NCI-H82 treated with DMSO at 0.1 percent for 48 hours (cell line): Measurements from ENCODE around the gene CTDSPL2.
"Not testable (repeated sequence)": the region's sequence is repeated elsewhere in the genome, so short reads cannot be mapped to it uniquely, and the experiment has no call there.

Source experiments
- DNase-seq: peaks from one replicate; lab custom pipeline; 2025; ENCODE audit not compliant: unreplicated experiment; lab: John Stamatoyannopoulos, UW

The CTDSPL2 gene

GRCh38 chr15:44426975-44427755, at the start of gene CTDSPL2:
Gene CTDSPL2, plus strand, starts transcription at chr15:44427629. Its CDS starts 31,386 bp downstream, at chr15:44459015.
- peak; percentile 96 for DNase-seq

- DNase-seq: no peak
Measured at GRCh38 chr15:44381236-44381635, 46.2 kb upstream of the CTDSPL2 start.

DNA sequence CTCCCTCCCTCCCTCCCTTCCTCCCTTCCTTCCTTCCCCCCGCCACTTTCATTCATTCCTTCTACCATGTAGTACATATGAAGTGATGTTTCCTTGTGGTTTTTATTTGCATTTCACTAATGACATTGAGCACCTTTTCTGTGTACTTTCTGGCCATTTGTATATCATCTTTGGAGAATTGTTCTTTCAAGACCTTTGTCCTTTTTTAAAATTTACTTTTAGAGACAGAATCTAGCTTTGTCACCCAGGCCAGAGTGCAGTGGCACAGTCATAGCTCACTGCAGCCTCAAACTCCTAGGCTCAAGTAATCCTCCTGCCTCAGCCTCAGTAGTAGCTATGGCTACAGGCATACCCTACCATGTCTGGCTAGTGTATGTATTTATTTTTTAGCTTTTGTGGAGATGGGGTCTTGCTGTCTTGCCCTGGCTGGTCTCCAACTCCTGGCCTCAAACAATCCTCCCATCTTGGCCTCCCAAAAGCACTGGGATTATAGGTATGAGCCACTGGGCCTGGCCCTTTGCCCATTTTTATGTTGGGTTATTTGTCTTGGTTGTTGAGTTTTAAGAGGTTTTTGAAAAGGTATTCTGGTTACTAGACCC, 42.0 kb upstream of the CTDSPL2 start:
- no peak for DNase-seq

GRCh38 chr15:44394062-44394461, 33.4 kb upstream of the CTDSPL2 start:
- no peak for DNase-seq

GRCh38 chr15:44394562-44394961, 32.9 kb upstream of the CTDSPL2 start:
- no peak for DNase-seq

DNA sequence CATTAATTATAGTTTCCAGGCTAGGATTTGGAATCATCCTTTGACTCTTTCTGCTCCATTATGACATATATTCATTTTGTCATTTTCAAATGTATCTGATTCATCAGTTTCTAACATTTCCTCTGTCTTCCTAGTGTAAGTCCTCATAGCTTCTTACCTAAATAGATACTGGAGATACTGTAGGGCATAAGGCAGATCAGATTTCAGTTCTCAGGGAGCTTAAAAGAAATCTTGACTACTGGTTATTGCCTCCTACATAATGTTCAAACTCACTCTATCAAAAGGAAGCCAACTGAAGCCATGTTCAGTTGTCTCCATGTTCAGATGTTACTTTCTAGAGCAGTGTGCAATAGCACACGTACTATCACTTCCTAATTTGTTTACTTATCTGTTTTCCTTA, 29.6 kb upstream of the CTDSPL2 start:
- DNase-seq: no peak

DNA sequence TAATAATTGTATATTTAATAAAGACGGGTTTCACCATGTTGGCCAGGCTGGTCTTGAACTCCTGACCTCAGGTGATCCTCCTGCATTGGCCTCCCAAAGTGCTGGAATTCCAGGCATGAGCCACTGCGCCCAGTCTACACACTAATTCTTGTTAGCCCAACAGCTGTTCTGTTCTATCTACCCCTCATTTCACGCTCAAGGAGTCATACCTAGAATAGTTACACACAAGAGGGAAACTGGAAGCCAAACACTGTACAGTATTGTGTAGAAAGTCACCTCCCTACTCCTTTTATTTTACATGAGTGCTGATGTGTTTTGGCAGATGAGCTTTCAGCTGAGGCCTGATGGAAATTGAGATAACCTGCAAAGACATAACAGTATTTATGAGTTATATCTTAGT, 13.4 kb upstream of the CTDSPL2 start:
- DNase-seq: no peak

DNA sequence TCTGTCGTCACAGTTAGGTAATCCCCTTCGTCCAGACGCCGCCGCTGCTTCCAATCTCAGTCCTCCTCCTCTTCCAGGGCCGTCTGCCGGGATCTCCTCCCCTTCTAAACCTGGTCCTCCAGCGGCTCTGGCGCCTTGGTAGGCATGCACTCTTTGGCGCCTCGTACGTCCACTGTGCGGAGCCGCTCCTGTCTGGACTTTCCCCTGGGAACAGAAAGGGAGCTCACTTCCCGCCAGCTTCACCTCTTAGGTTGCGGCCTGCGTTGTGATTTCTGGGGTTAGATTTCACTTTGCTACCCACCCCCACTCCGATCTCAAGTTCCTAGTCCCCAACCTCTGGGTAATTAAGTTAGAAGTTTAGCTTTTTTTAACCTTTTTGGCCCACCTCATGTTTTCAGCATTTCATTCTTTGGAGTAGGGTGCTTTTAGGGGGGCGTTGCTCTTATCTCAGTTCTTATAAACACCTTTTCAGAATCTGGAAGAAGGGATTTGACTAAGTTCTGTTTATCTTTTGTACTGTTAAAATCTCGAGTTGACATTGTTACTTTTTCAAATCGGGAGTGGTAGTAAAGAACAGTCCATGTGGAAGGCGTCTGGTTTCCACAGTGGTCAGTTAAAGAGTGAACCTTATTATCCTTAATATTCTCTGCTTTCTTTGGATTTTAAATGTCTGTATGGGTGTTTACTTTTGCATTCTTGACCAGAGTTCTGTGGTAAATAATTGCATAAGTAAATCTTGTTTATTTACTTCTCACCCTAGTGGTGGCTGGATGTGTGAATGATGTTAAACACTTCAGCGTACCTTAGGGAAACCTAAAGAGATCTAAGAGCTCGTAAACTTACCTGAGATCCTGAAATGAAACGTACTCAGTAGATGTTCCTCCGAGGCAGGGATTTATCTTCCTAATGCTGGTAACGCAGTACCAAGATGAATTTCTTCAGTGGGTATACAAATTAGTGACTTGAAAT, 611 bp downstream of the CTDSPL2 start:
- DNase-seq: no peak

- no peak for DNase-seq
Measured at GRCh38 chr15:44435893-44436667, 8.7 kb downstream of the CTDSPL2 start.

DNA sequence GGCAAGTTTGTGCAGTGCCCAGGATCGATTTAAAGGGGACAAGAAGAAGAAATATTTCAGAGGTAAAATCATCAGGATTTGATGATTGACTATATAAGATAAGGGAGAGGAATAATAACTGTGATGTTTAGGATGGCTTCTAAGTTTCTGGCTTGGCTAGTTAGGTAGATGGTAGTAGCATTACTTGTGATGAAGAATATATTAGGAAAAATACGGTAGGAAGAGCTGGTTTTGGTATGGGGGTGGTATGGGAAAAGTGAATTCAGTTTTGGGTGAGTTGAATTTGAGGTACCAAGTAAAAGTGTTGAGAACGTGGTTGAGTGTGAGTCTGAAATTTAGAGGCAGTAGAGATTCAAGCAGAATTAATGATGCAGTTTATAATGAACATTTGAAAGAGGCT, 11.0 kb downstream of the CTDSPL2 start:
- DNase-seq: no peak

DNA sequence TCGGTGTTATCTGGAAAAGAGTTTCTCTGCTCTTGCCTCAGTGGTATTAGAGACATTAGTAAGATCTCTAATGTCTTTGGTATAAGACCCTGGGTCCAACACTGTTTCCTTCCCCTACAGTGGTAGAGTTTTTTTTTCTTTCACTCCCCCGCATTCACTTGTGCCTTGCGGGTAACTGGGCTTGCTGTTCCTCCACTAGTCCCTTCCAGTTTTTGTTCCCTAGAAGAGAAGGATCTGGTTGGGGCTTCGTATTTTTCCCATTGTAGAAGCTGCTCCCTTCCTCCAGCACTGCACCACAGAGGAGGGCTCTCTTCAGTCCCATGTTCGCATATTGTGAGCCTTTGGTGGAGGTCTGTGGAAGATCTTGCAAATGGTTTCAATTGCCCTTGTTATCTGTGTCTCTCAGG, 13.7 kb downstream of the CTDSPL2 start:
- DNase-seq: no peak

DNA sequence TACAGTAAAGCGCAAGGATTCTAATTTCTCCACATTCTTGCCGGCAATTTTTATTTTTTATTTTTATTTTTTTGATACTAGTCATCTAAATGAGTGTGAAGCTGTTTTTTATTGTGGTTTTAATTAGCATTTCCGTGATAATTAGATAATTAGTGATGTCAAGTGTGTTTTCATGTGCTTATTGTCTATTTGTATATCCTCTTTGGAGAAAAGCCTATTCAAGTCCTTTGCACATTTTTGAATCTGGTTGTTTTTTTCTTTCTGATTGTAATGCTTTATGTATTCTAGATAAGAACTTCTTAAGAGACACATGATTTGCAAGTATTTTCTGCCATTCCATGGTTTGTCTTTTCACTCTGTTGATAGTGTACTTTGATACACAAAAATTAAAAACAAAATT, 16.1 kb downstream of the CTDSPL2 start:
- no peak for DNase-seq

- DNase-seq: no peak
Measured at GRCh38 chr15:44447772-44448376, 20.4 kb downstream of the CTDSPL2 start.

DNA sequence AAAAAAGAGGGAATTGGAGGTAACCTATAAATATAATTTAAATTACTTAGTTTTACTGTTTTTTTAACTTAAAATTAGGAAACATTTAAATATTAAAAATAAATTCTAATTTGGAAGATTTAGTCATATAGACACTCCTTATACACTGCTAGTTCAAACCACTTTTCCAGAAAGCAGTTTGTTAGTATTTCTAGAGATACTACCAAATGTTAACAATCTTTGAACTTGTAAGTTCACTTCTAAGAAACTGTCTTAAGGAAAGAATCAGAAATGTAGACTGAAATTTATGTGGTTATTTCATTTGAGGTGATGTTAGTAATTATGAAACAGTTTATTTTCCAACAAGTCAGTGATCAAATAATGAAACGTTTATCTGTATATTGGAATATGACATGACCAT, 22.7 kb downstream of the CTDSPL2 start:
- DNase-seq: no peak

GRCh38 chr15:44453578-44454283, 26.3 kb downstream of the CTDSPL2 start:
- DNase-seq: not testable (repeated sequence)

- no peak for DNase-seq
Measured at GRCh38 chr15:44458429-44458828, 31.0 kb downstream of the CTDSPL2 start.

GRCh38 chr15:44468709-44469385, 41.4 kb downstream of the CTDSPL2 start:
- DNase-seq: no peak

DNA sequence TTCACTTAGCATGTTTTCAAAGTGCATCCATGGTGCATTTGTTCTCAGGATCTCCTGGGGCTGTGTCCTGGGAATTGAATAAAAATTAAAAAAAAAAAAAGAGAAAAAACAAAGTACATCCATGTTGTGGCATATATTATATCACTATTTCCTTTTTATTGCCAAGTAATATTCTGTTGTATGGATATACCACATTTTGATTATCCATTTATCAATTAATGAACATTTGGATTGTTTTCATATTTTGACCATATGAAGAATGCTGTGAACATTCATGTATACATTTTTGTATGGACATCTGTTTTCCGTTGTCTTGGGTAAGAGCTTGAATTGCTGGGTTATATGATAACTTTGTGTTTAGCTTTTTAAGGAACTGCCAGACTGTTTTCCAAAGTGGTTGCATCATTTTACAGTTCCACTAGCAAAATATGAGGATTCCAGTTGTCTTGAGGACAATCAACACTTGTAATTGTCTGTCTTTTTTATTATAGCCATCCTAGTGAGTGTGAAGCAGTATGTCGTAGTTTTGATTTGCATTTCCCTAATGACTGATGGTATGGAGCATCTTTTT, 44.5 kb downstream of the CTDSPL2 start:
- no peak for DNase-seq

DNA sequence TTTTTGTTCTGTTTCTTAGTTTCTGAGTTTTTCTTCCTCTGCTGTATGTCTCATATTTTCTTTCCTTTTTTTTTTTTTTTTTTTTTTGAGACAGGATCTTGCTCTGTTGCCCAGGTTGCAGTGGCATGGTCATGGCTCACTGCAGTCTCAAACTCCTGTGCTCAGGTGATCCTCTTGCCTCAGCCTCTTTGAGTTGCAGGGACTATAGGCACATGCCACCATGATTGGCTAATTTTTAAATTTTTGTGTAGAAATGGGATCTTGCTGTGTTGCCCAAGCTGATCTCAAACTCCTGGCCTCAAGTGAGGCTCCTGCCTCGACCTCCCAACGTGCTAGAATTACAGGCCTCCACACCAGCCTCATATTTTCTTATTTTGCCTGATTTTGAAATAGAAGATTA, 51.9 kb downstream of the CTDSPL2 start:
- no peak for DNase-seq
